ENCODE results near the gene LUM.

The LUM gene, protein sequence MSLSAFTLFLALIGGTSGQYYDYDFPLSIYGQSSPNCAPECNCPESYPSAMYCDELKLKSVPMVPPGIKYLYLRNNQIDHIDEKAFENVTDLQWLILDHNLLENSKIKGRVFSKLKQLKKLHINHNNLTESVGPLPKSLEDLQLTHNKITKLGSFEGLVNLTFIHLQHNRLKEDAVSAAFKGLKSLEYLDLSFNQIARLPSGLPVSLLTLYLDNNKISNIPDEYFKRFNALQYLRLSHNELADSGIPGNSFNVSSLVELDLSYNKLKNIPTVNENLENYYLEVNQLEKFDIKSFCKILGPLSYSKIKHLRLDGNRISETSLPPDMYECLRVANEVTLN

DNA sequence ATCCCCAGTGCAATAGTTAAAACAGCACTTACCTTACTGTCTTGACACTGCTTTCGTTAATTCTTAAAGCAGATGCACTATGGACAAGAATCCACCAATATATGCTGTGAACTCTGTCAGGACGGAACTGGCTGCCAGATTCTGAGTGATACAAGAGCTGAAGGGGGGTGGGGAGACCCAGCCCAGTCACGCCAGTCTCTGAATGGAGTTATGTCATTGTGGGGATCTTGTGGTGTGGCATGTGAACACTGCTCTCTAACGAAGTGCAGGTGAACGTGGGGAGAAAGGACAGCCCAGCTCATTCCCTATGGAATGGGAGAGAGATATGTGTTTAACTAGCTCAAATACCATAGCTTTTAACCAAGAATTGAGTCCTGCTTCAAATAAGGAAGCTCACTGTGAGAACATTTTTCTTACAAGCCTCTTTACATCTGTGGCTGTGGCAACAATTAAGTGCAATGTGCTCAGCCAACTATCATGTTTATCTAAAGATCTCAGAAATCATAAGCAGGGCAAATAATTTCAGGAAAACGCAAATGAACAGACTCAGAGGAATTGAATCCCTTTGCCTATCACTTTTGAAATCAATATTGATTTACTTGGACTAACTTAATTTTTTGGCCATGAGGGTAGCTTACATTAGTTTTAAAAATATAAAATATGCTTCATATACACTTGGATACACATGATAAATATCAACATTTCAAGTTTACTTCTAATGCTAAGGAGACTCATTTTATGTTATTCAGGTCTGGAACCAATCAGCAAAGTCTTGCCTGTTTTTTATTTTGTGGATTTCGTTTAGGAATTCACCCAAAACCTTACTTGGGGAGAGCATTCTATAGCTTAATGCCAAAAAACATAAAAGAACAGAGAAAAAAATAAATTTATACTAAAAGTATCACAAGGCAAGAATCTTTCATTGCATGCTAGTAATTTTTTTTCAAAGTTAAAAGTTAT lies at the start of gene LUM:
Gene LUM (minus strand): TSS at position 129 of the 960 bp plus-strand sequence. CDS start 2,515 bp downstream, outside the sequence.
- DNase-seq: no peak

GRCh38 chr12:91161009-91161408 lies 49.7 kb upstream of the LUM start:
- no peak for DNase-seq

- DNase-seq: no peak
Observed at GRCh38 chr12:91155990-91156389, 44.7 kb upstream of the LUM start.

DNA sequence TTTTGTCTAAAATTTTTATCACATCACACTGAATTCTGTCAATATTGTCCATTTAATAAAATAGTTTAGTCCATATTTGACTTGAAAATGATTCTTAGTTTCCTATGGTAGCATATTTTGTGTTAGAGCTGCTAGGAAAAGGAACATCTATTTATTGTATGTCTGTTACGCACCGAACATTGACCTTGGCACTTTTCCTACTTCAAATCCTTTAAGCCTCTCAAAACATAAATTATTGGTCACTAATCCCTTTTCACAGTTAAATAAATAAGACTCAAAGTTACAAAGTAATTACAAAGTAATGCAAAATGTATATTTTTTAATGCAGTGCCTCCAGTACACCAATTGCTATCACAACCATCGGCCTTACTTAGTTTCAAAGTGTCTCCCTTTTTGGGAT lies 42.8 kb upstream of the LUM start:
- DNase-seq: no peak

- no peak for DNase-seq
Observed at GRCh38 chr12:91144053-91144452, 32.8 kb upstream of the LUM start.

DNA sequence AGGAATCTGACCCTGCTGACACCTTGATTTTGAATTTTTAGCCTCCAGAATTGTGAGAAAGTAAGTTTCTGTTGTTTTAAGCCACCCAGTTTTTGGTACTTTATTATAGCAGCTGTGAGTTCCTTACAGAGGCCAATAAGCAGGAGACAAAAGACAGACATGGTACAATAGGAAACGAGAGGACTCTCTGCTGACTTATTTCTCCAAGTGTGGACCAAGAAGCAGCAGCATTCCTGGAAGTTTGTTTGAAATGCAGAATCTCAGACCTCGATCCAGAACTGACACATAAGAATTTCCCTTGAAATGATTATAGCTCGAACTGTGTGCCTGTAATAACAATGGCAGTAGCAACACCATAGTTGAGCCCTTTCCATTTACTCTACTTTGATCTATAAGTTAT lies 31.9 kb upstream of the LUM start:
- no peak for DNase-seq

GRCh38 chr12:91142221-91142631 lies 30.9 kb upstream of the LUM start:
- DNase-seq: no peak

GRCh38 chr12:91140026-91140931 lies 29.0 kb upstream of the LUM start:
- no peak for DNase-seq

- no peak for DNase-seq
Observed at GRCh38 chr12:91139286-91139685, 28.0 kb upstream of the LUM start.

DNA sequence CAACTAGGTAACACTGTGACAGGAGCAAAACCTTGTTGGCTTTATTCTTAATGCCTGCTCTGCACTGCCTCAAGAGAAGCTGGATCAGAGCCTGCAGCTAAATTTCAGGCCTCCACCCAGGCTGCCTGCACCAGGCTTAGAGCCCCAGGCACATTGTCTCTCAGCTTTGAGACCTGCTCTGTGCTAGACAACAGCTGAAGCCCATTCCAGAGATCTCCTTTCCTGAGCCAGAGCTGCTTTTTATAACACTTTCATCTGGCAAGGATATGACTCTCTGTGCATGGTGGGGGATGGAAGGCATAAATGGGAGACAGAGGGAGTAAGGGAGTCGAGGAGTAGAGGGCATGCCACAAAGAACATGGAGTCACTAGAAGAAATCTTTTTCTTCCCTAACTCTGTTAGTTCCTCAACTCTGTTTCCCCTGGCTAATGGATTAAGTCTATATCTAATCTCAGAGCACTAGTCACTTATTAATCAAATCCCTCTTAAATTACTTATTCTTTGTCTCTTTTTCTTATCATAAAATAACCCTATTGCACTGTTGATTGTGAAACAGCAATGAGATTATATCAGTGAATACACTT lies 27.1 kb upstream of the LUM start:
- no peak for DNase-seq

DNA sequence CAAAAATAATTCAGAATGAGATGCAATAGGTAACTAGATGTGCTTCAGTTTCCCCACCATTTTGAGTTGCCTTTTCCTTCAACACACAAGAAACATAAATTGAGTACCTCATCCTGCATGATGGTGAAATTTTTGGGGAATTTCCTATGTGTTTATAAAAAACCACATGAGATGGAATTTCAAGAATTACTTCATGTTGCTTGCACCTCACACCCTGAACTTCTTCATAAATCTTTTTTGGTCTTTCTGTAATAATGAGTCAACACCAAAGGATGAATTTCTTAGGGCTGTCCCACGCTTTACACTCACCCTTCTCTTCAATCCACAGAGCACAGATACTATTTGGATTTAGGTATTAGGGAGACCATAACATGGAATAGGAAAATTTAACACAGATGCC lies 22.6 kb upstream of the LUM start:
- no peak for DNase-seq

- DNase-seq: no peak
Observed at GRCh38 chr12:91129662-91130362, 18.5 kb upstream of the LUM start.

DNA sequence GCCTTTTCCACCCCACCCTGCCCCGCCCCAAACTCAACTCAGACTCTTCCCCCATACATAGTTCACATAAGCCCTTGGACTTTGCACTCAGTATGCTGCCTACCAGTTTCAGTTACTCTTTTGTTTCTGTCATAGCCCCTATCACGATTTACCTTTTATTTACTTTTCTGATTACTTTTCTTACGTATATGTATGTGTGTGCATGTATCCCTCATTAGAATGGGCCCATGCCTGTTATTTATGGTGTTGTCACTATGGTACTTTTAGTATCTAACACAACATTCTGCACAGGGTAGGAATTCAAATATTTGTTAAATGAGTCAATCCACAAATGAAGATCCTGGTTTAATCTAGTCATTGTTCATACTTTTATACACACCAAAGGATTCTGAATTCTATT lies 16.5 kb upstream of the LUM start:
- DNase-seq: no peak

DNA sequence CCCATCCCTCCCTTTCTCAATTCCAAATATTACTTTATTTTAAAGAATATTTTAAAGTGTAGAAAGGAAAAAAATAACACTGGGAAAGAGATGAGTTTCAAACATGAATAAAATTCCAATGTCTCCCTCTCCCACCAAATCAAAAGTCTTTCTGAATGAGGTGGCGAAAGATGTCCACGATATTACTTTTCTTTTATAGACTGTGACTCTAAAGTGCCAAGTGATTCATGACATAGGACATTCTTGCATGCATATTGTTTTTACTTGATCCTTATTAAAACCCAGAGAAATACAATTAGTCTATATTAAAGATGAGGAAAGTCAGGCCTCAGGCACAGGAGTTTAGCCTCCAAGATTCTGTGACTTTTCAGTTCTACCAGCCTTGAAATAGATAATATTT lies 16.0 kb upstream of the LUM start:
- no peak for DNase-seq

- DNase-seq: no peak
Observed at GRCh38 chr12:91126516-91126915, 15.2 kb upstream of the LUM start.

GRCh38 chr12:91123236-91123916 lies 12.1 kb upstream of the LUM start:
- DNase-seq: no peak

DNA sequence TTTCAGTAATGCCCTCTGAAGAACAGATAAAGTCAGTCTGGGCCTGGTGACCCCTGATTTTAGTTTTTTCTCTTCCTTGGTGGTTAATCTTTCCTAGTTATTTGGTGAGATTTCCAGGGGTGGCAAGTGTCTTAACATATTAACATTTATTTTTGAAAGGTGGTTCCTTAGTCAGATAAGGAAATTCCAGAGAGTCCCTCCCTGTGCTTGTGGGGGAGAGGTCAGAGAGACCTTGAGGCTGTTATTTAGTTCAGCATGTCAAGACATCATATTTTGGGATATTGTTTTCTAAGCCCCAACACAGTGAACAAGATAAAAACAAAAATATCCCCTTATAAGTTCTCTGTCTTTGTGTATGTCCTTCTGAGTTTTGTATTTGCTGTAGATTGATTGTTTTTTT lies 9.5 kb upstream of the LUM start:
- DNase-seq: no peak

DNA sequence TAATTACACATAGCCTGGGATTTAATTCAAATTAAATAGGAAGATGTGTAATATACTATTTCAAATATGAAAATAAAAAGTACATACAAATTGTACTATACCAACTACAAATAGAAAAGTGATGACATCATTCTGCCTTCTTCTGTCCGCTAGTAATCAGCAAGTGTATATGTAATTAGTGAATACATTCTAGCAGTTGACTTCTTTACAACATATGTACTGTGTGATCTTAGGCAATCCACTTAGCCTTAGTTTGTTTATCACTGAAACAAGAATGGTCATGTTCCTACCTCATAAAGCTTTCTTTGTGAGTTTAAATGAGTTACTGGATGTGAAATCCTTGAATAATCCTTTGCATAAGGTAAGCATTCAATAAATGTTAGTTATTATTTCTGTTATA lies 7.8 kb upstream of the LUM start:
- no peak for DNase-seq

DNA sequence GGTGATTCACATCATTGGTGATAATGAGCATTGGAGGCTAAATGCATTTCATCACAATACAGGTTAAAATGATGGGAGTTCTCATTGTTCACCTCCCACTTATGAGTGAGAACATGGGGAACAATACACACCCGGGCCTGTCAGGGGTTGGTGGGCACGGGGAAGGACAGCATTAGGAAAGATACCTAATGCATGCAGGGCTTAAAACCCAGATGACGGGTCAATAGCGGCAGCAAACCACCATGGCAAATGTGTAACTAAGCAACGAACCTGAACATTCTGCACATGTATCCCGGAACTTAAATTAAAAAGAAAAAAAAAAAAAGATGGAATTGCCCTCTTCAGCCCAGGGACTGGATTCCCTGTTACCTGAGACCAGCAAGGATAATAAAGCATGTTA lies 2.3 kb upstream of the LUM start:
- DNase-seq: no peak

DNA sequence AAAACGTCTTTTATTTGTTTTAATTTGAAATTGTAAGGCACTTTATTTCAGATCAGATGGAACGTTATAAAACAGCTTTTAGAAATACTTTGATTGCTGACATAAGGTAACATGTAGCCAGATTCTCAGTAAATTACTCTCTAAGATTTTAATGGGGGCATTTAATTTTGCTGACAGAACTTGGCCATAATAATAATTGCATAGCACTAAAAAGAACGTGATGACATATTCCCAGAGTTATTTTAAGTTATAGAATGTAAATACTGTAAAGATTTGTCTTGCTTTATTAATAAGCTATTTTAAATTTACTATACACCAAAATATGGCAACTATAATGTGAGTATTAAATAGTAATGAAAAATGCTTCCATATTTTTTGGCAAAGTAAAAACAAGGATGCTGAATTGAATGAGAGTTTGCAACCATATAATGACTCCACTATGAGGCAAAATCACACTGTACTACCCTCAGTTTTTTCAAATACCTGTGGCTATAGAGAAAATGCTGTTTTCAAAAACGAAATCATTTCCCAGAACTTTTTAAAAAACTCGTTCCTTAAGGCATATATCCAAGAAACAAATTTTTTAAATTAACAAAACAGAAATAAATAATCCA lies 876 bp downstream of the LUM start:
- DNase-seq: no peak
